Fibroblast of the aortic adventitia (primary cell): ENCODE results near the gene SRSF8. TPM values are rescaled to one million over a fixed set of nuclear protein-coding genes. Genes with fewer than 3 reads are reported as not detected.

ENCODE experiments used
- DNase-seq: peaks from one replicate; pipeline ENCODE4 v3.0.0-alpha.2; 2010; ENCODE audit warnings: low read depth
- H3K4me3 ChIP-seq: 2 replicates; pipeline ENCODE4 v1.5.1; 2011; ENCODE audit warnings: low read depth, mild to moderate bottlenecking, control low read depth, low read length, moderate library complexity
- total RNA-seq: library from RNA; depleted of rRNA; stranded (reverse); fragments of >200 nt; gene quantifications from 2 replicates; pipeline ENCODE4 v1.2.3, GENCODE V29; 2012; ENCODE audit warnings: low replicate concordance
- TF ChIP-seq, protein P1 (sequence below): IDR thresholded peaks from 2 replicates; pipeline ENCODE4 v1.5.1; 2011; ENCODE audit warnings: mild to moderate bottlenecking, low read length, control low read depth, inconsistent platforms; ENCODE audit not compliant: insufficient read depth

Gene SRSF8
- total RNA-seq, 1 donor = 23.9 TPM

DNA sequence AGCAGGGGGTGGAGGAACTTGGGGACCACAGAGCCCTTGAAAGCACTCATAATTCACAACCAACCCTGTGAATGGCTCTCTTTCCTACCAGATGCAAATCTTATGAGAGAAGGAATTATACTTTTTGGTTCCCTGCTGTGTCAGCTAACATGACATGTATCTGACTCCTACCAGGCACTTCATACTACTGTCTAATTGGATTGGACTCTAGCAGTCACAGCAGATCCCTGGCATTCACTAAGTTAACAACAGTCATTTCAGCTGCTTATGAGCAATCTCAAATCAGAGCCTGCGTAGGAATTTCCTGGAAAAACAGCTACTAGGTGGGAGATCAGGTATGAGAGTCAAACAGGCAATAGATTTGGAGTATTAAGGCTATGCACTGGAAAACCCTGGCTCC, 11.8 kb downstream of the SRSF8 start:
- DNase-seq = no peak
- TF ChIP-seq, protein P1, sequence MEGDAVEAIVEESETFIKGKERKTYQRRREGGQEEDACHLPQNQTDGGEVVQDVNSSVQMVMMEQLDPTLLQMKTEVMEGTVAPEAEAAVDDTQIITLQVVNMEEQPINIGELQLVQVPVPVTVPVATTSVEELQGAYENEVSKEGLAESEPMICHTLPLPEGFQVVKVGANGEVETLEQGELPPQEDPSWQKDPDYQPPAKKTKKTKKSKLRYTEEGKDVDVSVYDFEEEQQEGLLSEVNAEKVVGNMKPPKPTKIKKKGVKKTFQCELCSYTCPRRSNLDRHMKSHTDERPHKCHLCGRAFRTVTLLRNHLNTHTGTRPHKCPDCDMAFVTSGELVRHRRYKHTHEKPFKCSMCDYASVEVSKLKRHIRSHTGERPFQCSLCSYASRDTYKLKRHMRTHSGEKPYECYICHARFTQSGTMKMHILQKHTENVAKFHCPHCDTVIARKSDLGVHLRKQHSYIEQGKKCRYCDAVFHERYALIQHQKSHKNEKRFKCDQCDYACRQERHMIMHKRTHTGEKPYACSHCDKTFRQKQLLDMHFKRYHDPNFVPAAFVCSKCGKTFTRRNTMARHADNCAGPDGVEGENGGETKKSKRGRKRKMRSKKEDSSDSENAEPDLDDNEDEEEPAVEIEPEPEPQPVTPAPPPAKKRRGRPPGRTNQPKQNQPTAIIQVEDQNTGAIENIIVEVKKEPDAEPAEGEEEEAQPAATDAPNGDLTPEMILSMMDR = no peak
- no peak overlapping the region for H3K4me3 ChIP-seq

DNA sequence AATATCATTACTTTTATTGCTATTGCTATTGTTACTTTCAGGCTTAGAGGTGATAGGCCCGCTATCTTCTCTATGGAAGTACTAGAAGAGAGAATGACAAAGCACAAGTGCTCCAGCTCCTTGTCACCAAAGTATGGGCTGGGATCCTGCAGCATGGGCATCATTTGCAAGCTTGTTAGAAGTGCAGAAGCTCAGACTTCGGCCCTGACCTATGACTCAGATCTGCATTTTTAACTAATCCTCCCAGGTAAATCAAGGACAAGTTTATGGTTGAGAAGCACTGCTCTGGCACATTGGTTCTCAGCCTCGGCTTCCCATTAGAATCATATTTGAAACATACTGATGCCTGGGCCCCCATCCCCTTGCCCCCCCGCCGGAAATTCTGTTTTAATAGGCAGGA, 14.3 kb downstream of the SRSF8 start:
- TF ChIP-seq, protein P1 = no peak

DNA sequence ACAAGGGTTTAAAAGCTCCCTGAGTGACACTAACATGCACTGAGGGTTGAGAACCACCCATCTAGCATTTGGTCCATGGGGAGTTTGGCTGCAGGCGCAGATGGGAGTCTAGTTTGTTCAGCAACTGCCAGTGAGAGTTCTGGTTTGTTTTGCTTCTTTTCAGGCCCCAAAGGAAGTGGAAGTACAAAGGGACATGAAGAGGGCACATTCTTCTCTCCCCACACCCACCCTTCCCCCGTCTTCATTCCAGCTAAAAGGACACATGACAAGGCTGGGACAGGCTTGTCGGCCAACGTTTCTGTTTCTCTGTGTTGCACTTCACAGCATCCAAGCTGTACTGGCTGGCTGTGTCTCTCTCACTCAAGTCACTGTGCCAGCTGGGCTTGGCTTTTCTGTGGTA, 14.7 kb downstream of the SRSF8 start:
- DNase-seq = no peak
- no peak overlapping the region for H3K4me3 ChIP-seq
- TF ChIP-seq, protein P1 = no peak

More for the DNA sequence above, 14.3 kb downstream of the SRSF8 start:
- DNase-seq = no peak
- H3K4me3 ChIP-seq = no peak overlapping the region

DNA sequence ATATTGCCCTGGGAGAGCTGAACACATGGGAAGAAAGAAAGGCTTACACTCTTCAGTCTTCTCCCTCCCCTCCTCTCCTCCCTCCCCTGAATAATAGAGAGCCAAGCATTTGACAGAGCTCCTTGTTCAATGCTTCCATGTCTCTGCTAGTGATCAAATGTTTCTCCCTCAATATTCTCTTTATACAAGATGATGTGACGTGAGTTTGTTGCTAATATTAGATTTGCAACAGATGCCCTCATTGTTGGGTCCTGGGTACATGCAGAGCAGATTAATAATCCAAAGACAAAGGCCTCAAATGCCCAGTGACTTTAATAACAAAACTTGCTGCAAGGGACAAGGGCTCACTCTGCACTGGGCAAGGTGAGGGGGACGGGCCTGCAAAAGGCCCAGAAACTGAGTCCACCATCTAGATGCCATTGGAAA, 15.9 kb downstream of the SRSF8 start:
- DNase-seq = no peak
- TF ChIP-seq, protein P1 = no peak
- H3K4me3 ChIP-seq = no peak overlapping the region

DNA sequence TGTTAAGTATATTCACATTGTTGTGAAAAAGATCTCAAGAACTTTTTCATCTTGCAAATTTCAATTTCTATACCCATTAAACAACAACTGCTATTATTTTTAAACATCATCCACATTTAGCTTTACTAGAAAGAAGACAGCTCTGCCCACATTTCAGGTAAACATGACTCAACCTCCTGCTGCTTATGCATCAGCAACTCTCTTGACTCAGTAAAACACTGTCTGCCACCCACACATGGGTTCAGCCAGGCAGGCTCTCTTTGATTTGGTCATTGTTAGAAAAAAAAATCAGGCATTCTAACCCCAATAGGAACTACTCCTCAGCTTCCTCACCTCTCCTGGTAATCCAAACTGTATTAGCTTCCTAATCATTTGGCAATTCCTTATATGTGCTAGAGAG, 17.8 kb downstream of the SRSF8 start:
- TF ChIP-seq, protein P1 = no peak
- peak; percentile 30 for DNase-seq
- H3K4me3 ChIP-seq = no peak overlapping the region

DNA sequence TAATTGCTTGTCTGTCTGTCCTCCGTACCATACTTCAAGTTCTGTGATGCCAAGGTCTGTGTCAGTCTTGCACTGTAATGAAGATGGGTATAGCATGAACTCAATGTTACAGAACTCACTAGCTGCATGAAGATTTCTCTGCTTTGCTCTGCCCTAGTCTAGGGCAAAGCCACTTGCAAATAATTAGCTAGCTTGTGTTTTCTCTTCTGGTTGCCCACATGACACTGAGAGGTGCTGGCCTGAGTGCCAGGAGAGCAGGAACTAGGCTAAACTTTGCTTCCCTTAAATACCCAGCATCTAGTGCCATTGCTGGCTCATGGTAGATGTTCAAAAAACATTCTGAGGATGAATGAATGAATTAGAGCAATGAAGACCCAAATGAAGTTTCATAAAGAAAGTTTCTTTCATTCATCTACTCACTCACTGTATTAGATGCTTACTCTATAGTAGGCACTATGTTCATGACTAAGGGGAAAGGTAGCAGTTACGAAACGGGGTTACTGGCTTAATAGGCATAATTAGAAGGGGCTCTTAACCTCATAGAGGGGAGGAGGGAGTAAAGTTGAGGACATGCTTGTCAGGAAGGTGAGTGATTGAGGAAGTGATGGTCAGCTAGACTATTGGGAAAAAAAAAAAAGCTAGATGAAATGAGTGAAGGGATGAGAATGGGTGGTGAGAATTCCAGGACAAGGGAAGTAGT, 18.5 kb downstream of the SRSF8 start:
- TF ChIP-seq, protein P1 = no peak
- H3K4me3 ChIP-seq = no peak overlapping the region
- DNase-seq = no peak

DNA sequence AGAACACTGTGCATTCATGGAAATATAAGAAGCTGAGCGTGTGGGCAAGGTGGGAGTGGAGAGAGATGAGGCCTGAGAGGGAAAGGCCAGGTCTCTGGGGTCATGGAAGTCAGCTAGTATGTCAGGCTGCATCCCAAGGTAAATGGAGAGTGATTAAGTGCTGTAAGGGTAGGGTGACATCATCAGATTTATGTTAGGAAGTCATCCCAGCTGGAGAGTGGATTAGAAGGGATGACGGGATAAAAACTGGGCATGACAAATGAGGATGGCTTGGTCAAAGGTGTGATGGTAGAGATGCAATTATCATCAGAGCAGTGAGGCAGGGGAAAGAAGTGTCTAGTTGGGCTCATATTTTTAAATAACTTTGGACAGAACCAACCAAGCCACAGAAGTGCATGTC, 19.4 kb downstream of the SRSF8 start:
- no peak for DNase-seq

More for the DNA sequence above, 19.4 kb downstream of the SRSF8 start:
- TF ChIP-seq, protein P1 = no peak
- no peak overlapping the region for H3K4me3 ChIP-seq
